Calu3 (cell line): Measurements from ENCODE around the gene NOS1. TPM values are rescaled to one million over a fixed set of nuclear protein-coding genes. Genes with fewer than 3 reads are reported as not detected.

Experiments used
- Bru-seq: library from RNA; stranded (reverse); fragments of 400-500 nt; gene quantifications from one replicate; lab custom pipeline; 2021; lab: Mats Ljungman, UMichigan
- BruChase-seq, 2 experiments: library from RNA; stranded (reverse); fragments of 400-500 nt; gene quantifications; one replicate each; lab custom pipeline; 2021; lab: Mats Ljungman, UMichigan
- BruUV-seq: library from RNA; stranded (reverse); fragments of 400-500 nt; replicated peaks from 2 replicates; lab custom pipeline; 2021; lab: Mats Ljungman, UMichigan
- CTCF ChIA-PET: fragments of 300-600 bp; sonication (Branson Sonifier 250); formaldehyde crosslinking; loops from one replicate; lab custom pipeline; 2022; ENCODE audit warnings: antibody characterized with exemption; lab: Charles Lee
- DNase-seq: peaks from one replicate; pipeline ENCODE4 v3.0.0; 2022
- H3K27ac Mint-ChIP-seq: one replicate; pipeline ENCODE4 v1.8.0; 2022; ENCODE audit warnings: mixed read lengths; ENCODE audit not compliant: unreplicated experiment
- H3K27me3 Mint-ChIP-seq: one replicate; pipeline ENCODE4 v1.8.0; 2022; ENCODE audit warnings: mixed read lengths; ENCODE audit not compliant: unreplicated experiment
- H3K36me3 Mint-ChIP-seq: one replicate; pipeline ENCODE4 v1.8.0; 2022; ENCODE audit warnings: mild to moderate bottlenecking, moderate library complexity, mixed read lengths; ENCODE audit not compliant: insufficient read depth, unreplicated experiment
- H3K4me1 Mint-ChIP-seq: one replicate; pipeline ENCODE4 v1.8.0; 2022; ENCODE audit warnings: mild to moderate bottlenecking, low read depth, mixed read lengths; ENCODE audit not compliant: unreplicated experiment
- H3K4me3 Mint-ChIP-seq: one replicate; pipeline ENCODE4 v1.8.0; 2022; ENCODE audit warnings: mild to moderate bottlenecking, low read depth, moderate library complexity, mixed read lengths; ENCODE audit not compliant: unreplicated experiment
- H3K9me3 Mint-ChIP-seq: one replicate; pipeline ENCODE4 v1.8.0; 2022; ENCODE audit warnings: low read depth, mixed read lengths; ENCODE audit not compliant: unreplicated experiment
- CTCF ChIP-seq: fragments of 200-600 bp; IDR thresholded peaks from one replicate; pipeline ENCODE4 v1.8.0; 2022; ENCODE audit warnings: antibody characterized with exemption; ENCODE audit not compliant: unreplicated experiment
- intact Hi-C: fragments of 100-400 bp; cut with micrococcal nuclease; formaldehyde crosslinking; loops from one replicate; pipeline ENCODE4 v1.10.0; 2022; ENCODE audit not compliant: unreplicated experiment
- long read RNA-seq: library from polyadenylated mRNA; stranded (forward); transcript quantifications from one replicate; pipeline ENCODE4 v2.0.0, GENCODE V29; 2022
- total RNA-seq: library from RNA; stranded (reverse); gene quantifications from 2 replicates; pipeline ENCODE4 v1.2.3, GENCODE V29; 2022

The NOS1 gene
- total RNA-seq, result not detected in 2 replicates
- not detected for Bru-seq, nascent RNA
- percentile 0 among the genes with signal in this experiment for BruChase-seq, experiment 1, labeled RNA remaining after a 6-hour chase
- BruChase-seq, experiment 2, labeled RNA remaining after a 2-hour chase, result percentile 0 among the genes with signal in this experiment
- long read RNA-seq, result 0 reads

GRCh38 chr12:117361347-117361751 lies at the start of gene NOS1:
NOS1 (minus strand) TSS chr12:117361626; CDS start chr12:117331069, 30,557 bp downstream.
- H3K27ac Mint-ChIP-seq, result no peak within 1 kb of the TSS
- no peaks in the 10 kb centered on the region for H3K9me3 Mint-ChIP-seq
- H3K4me3 Mint-ChIP-seq, result no peak within 1 kb of the TSS
- BruUV-seq, result no TSS peak
- H3K4me1 Mint-ChIP-seq, result no peaks in the 10 kb centered on the region
- no peak for DNase-seq
- intact Hi-C loops, result no loop called here
- H3K36me3 Mint-ChIP-seq, result no peaks in the 10 kb centered on the region
- CTCF ChIA-PET, result interaction anchor here (0.7 kb wide), 1 partner anchor 391 kb away, joined by 3 read pairs; no protein-coding TSS in a partner anchor
- peaks cover 68% of the 10 kb centered on the region for H3K27me3 Mint-ChIP-seq
- TF ChIP-seq CTCF, result no peak

GRCh38 chr12:117409286-117409685 lies 47.9 kb upstream of the NOS1 start:
- Mint-ChIP-seq H3K27me3 (peaks cover 69% of the 10 kb centered on the region), H3K4me1 (no peaks in the 10 kb centered on the region), H3K27ac (no peak overlapping the region), H3K4me3 (no peak overlapping the region), H3K36me3 (no peaks in the 10 kb centered on the region), H3K9me3 (no peaks in the 10 kb centered on the region)
- intact Hi-C loops, result no loop called here
- CTCF ChIA-PET, result no interaction called here
- DNase-seq, result no peak
- TF ChIP-seq CTCF, result no peak
- BruUV-seq, result no TSS peak

- no peak overlapping the region for H3K27ac Mint-ChIP-seq
- BruUV-seq, result no TSS peak
- intact Hi-C loops, result no loop called here
- no peak overlapping the region for H3K4me3 Mint-ChIP-seq
- H3K4me1 Mint-ChIP-seq, result no peaks in the 10 kb centered on the region
- TF ChIP-seq CTCF, result no peak
- H3K9me3 Mint-ChIP-seq, result no peaks in the 10 kb centered on the region
- CTCF ChIA-PET, result no interaction called here
- DNase-seq, result no peak
- peaks cover 62% of the 10 kb centered on the region for H3K27me3 Mint-ChIP-seq
- no peaks in the 10 kb centered on the region for H3K36me3 Mint-ChIP-seq
Measured at GRCh38 chr12:117408161-117408791, 46.9 kb upstream of the NOS1 start.

- no peak for TF ChIP-seq CTCF
- Mint-ChIP-seq H3K27me3 (peaks cover 66% of the 10 kb centered on the region), H3K27ac (no peak overlapping the region), H3K36me3 (no peaks in the 10 kb centered on the region), H3K4me3 (no peak overlapping the region), H3K9me3 (peaks cover 3% of the 10 kb centered on the region), H3K4me1 (no peaks in the 10 kb centered on the region)
- BruUV-seq, result no TSS peak
- no peak for DNase-seq
- intact Hi-C loops, result no loop called here
- CTCF ChIA-PET, result no interaction called here
Measured at GRCh38 chr12:117404940-117405339, 43.5 kb upstream of the NOS1 start.
